Caki2 (cell line): ENCODE measurements around the gene BPTF. TPM values are rescaled to one million over a fixed set of nuclear protein-coding genes. Genes with fewer than 3 reads are reported as not detected.
"Not testable (repeated sequence)": the region's sequence is repeated elsewhere in the genome, so short reads cannot be mapped to it uniquely, and the experiment has no call there.

ENCODE experiments used
- DNase-seq: peaks from one replicate; pipeline ENCODE4 v3.0.0-alpha.2; 2015; ENCODE audit warnings: low read depth
- in situ Hi-C: cut with HindIII; loops from 2 replicates; pipeline ENCODE4 v1.10.0; 2016; ENCODE audit warnings: low sequenced_read_pairs, low pct_unique_long_range_greater_than_20kb, mixed read lengths
- total RNA-seq: library from RNA; depleted of rRNA; stranded (reverse); fragments of >200 nt; shearing (Covaris generic); gene quantifications from 2 replicates; pipeline ENCODE4 v1.2.3, GENCODE V29; 2014; ENCODE audit warnings: low replicate concordance

The BPTF gene
- total RNA-seq, 1 experiment from 2014 or later = 29.8 TPM

DNA sequence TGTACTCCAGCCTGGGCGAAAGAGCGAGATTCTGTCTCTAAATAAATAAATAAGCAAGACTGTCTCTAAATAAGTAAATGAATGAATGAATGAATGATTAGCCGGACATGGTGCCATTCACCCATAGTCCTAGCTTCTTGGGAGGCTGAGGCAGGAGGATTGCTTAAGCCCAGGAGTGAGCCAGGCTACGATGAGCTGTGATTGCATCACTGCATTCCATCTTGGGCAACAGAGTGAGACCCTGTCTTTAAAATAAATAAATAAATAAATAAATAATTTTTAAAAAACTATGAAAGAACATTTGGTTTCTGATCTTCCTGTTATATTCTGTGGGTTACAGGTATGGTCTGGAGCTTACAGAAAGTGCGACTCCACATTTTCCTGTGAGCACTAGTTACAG, 105.9 kb downstream of the BPTF start:
- no peak for DNase-seq
- in situ Hi-C loops = no loop called here

DNA sequence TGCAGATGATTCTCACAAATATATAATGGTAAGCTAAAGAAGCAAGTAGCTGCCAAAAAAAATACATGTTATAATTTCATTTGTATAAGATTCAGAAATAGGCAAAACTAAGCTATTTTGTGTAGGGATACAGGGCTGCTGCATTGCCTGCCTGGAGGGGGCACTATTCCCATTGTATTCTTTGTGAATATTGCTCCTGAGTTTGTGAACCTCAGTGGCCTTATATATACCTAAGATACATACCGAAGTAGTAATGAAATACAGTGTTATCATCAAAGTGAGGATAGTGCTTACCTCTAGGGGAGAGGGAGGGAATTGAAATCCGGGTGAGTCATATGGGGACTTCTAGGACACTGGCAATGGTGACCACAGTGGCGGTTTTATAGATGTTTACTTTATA, 117.5 kb downstream of the BPTF start:
- DNase-seq = no peak

DNA sequence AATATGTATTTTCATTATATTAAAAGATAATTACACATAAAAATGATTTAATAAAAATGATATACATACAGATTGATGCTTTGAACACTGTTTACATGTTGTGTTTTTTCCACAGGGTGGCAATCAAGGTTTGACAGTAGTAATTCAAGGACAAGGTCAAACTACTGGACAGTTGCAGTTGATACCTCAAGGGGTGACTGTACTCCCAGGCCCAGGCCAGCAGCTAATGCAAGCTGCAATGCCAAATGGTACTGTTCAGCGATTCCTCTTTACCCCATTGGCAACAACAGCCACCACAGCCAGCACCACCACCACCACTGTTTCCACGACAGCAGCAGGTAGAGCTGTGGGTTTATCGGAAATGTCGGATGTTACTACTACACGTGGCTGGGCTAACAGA, 118.7 kb downstream of the BPTF start:
- in situ Hi-C loops = no loop called here
- DNase-seq = no peak

More for the DNA sequence above, 117.5 kb downstream of the BPTF start:
- in situ Hi-C loops = no loop called here

DNA sequence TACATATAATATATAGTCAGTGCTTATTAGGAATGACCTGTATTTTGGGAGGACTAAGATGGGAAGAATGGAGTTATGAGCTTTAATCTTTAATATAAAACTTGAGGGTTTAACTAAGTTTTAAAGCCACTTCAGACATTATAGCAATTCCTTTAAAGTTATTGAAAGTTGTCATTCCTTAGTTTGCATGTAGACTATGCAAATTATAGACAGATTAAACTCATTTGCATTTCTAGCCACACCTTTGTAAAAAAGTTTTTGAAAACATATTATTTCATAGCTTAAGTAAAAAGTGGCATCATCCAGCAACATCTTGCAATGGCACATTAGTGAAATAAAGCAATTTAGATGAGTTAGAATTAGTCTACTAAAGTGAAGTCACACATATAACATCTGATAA, 121.2 kb downstream of the BPTF start:
- in situ Hi-C loops = no loop called here
- DNase-seq = no peak

DNA sequence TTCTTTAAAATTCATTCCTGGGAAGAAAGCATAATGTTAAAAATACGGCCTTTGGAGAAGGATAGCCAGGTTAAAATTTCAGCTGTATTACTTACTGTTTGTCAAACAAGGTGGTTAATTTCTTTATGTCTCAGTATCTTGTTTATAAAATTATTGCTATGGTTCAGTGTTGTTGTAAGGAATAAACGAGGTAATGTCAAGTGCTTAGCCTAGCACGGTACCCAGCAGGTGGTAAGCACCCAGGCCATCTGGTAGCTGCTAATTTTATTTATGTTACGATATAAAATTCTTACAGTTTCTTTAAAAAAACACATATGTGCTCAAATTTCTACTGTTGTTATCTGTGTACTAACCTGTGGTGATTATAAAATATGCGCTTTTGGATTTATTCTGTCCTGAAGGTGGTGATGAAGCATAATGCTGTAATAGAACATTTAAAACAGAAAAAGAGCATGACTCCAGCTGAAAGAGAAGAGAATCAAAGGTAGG, 122.1 kb downstream of the BPTF start:
- no peak for DNase-seq
- in situ Hi-C loops = no loop called here

DNA sequence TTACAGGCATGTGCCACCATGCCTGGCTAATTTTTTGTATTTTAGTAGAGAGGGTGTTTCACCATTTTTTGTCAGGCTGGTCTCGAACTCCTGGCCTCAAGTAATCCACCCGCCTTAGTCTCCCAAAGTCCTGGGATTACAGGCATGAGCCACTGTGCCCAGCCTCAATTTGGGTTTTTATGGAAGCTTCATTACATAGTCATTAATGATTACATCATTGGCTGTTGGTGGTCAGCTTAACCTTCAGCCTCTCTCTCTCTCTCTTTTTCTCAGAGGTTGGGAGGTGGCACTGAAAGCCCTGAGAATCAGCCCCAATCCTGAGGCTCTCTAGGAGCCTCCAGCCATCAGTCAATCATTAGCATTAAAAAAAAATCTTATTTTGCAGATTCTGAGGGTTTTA, 125.6 kb downstream of the BPTF start:
- no peak for DNase-seq
- in situ Hi-C loops = no loop called here

DNA sequence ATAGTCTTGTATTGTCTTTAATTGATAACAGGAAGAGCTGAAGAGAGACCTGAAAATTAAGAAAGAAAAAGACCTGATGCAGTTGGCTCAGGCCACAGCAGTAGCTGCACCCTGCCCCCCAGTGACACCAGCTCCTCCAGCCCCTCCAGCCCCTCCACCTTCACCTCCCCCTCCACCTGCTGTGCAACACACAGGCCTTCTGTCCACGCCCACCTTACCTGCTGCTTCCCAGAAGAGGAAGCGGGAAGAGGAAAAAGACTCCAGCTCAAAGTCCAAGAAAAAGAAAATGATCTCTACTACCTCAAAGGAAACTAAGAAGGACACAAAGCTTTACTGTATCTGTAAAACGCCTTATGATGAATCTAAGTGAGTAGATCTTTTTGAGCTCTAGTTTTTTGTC, 134.2 kb downstream of the BPTF start:
- in situ Hi-C loops = no loop called here
- no peak for DNase-seq

DNA sequence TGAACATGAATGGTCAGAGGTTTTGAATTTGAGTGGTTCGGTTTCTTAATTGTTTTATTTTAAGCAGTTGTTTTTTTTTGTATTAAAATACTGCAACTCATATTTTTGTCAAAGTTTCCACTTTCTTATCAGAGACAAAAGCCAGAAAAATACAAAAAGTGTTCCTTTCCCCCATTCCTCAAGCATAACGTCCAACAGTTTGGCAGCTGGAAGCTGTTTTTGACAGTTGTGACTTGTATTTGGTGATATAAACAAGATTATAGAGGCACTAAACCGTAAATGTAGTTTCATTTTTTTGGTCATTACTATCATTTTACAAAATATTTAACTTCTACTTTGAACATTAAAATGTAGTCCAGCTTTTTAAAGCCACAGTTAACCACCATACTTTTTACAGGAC, 135.0 kb downstream of the BPTF start:
- in situ Hi-C loops, DNase-seq: not testable (repeated sequence)

DNA sequence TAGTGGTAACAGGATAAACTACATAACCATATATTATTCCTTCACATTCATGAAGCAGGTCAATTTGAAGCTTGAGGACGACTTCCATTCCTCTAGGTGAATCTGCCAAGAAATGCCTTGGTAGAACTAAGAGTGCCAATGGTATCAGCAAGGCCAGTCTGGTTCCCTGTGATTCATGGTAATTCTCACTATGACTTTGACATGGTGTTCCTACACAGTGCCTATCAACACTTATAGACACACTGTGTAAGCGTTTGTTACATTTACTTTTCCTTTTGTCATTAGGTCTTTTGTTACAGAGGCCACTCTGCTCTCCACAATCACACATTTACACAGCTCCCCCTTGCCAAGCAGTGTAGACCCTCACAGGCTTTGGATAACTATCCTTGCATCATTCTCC, 136.9 kb downstream of the BPTF start:
- DNase-seq, in situ Hi-C loops: not testable (repeated sequence)

GRCh38 chr17:67963145-67963572, 137.9 kb downstream of the BPTF start:
- in situ Hi-C loops = not testable (repeated sequence)
- DNase-seq = peak; percentile 77

- in situ Hi-C loops = no loop called here
- DNase-seq = no peak
These were observed 145.5 kb downstream of the BPTF start for GRCh38 chr17:67970783-67971182.

DNA sequence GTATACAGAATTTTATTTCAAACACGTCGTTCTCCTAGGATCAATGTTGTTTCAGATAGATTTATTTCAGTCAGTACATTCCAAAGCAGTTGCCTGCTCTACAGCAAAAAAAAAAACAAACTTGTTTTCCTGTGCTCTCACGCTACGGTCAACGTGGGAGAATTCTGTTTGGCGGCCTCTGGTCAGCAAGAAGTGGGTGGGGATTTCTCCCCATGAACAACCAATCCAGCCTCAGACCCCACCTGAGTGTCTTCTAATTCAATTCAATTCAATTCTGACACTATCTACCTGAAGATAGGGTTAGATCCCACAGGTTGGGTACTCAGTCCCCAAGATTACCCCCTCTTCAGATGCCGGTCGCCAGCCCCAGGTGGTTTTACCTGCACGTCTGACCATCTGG, 148.9 kb downstream of the BPTF start:
- no peak for DNase-seq
- in situ Hi-C loops = no loop called here

DNA sequence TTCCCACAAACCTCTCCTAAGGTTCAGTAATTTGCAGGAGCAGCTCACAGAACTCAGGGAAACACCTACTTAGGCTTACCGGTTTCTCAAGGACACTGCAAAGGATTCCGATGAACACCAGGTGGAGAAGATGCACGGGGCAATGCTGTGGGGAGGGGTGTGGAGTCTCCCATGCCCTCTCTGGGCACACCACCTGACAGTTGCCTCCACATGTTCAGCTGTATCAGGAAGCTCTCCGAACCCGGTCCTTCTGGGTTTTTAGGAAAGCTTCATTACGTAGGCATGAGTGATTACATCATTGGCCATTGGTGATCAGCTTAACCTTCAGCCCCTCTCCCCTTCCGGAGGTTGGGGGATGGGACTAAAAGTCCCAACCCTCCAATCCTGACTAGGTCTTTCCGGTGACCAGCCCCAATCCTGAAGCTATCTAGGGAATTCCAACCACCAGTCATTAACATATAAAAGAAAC, 149.3 kb downstream of the BPTF start:
- in situ Hi-C loops = no loop called here
- DNase-seq = no peak

DNA sequence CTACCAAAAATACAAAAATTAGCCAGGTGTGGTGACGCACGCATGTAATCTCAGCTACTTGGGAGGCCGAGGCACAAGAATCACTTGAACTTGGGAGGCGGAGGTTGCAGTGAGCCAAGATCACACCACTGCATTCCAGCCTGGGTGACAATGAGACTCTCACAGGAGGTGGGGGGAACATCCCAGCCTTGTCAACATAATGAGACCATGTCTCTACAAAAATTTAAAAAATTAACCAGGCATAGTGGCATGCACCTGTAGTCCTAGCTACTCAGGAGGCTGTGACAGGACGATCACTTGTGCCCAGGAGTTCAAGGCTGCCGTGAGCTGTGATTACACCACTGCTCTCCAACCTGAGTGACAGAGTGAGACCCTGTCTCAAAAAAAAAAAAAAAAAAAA, 151.0 kb downstream of the BPTF start:
- in situ Hi-C loops, DNase-seq: not testable (repeated sequence)

DNA sequence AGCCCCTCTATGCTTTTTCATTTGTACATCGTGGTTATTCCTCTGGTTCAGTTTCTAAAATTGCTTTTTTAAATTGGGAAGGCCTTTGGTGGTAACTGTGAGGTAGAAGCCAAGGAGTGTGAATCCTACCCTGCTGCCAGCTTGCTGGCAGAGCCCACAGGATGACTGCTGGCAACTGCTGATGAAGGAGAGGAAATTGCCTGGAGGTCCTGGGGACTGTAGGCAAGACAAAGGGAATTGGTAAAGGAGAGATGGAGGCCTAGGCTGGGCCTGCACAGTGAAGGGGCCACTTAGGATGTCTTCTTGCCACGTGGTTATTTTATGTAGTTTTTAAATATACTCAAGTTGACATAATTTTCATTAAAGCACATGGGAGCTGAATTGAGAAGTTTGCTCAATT, 155.2 kb downstream of the BPTF start:
- in situ Hi-C loops = no loop called here
- peak; percentile 22 for DNase-seq

- in situ Hi-C loops, DNase-seq: not testable (repeated sequence)
These were observed 155.6 kb downstream of the BPTF start for GRCh38 chr17:67980883-67981282.

DNA sequence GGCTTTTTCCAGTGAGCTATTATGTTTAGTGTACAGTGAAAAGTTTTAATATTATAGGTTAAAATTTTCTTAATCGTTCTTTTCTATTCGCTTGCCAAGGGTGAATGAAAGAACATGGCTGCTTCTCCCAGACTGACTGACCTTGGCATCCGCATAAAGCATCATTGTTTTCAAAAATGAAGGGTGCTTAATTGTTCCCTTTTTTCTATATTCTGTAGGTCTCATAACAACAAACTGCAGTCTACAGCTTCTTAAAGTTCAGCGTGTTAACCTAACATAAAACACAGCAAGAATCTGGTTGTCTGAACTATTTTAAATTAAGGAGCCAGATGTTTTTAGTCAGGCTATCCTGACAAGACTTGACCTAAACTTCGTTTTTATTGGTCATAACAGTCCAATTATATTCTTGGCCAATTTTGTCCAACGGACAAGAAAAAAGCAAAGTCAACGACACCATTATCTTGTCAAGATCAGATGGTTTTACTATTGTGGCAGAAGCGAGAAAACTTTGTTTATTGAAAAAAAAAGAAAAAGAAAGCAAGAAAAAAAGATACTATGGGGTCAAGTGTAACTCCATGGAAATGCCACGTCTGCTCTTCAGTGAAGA, 156.8 kb downstream of the BPTF start:
- DNase-seq = no peak
- in situ Hi-C loops = no loop called here

GRCh38 chr17:67982686-67983382, 157.5 kb downstream of the BPTF start:
- in situ Hi-C loops = no loop called here

GRCh38 chr17:67983383-67983688, 158.0 kb downstream of the BPTF start:
- DNase-seq = no peak
- in situ Hi-C loops = no loop called here

More at GRCh38 chr17:67982686-67983382, 157.5 kb downstream of the BPTF start:
- DNase-seq = no peak

DNA sequence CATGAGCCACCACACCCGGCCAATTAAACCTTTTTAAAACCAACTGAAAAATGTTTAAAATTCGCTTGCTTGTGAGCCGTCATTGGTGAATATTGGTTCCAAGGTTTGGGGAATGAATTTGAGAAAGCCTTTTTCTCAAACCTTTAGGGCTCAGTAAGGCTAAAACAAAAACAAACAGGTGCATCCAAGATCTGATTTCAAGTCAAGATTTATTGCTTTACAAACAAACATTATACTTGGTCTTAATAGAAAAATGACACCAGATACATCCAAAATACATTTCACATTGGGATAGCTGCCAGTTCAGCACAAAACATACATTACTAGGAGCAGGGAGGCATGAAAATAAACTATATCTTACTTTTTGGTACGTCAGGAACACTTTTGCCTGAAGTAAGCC, 165.6 kb downstream of the BPTF start:
- in situ Hi-C loops = no loop called here

More for the DNA sequence above, 165.6 kb downstream of the BPTF start:
- no peak for DNase-seq
